Naive thymus-derived CD4-positive, alpha-beta T cell (primary cell): ENCODE results near the gene RDH5. TPM values are rescaled to one million over a fixed set of nuclear protein-coding genes. Genes with fewer than 3 reads are reported as not detected.

ENCODE experiments used
- ATAC-seq: fragments of 150-1000 bp; cut with Tn5 transposase; 2 replicates; pipeline ENCODE4 v1.10.0; 2021; ENCODE audit warnings: mild to moderate bottlenecking, moderate library complexity
- CTCF ChIA-PET: fragments of 350-600 bp; sonication (Branson Sonifier 250); formaldehyde crosslinking; loops from one replicate; lab custom pipeline; 2021; ENCODE audit warnings: antibody characterized with exemption; lab: Charles Lee
- POLR2A ChIA-PET: fragments of 350-600 bp; sonication (Branson Sonifier 250); formaldehyde crosslinking; loops from one replicate; lab custom pipeline; 2021; ENCODE audit warnings: antibody characterized with exemption, inconsistent platforms; lab: Charles Lee
- DNase-seq, 9 donors: peaks; one replicate each; pipeline versions ENCODE4 v3.0.0 to v3.0.0-alpha.2; 2020 to 2022; ENCODE audit warnings: mixed read lengths in 1 of 9
- H3K27ac ChIP-seq: one replicate; pipeline ENCODE4 v1.7.0; 2013; ENCODE audit warnings: mild to moderate bottlenecking, low read depth, low read length, moderate library complexity
- H3K27me3 ChIP-seq, 2 donors: one replicate each; pipeline ENCODE4 v1.7.0; 2013; ENCODE audit warnings: low read length in 2 of 2, mild to moderate bottlenecking in 2 of 2, moderate library complexity in 2 of 2; ENCODE audit not compliant: control insufficient read depth in 2 of 2, insufficient read depth in 2 of 2
- H3K36me3 ChIP-seq, 3 experiments: 1 replicate in 2 of 3; 2 replicates in 1 of 3; pipeline ENCODE4 v1.7.0; 2013; ENCODE audit warnings: low read length in 3 of 3, mild to moderate bottlenecking in 3 of 3, moderate library complexity in 1 of 3; ENCODE audit not compliant: insufficient read depth in 3 of 3, control insufficient read depth in 2 of 3
- H3K4me1 ChIP-seq, 2 donors: one replicate each; pipeline ENCODE4 v1.7.0; 2013; ENCODE audit warnings: low read length in 2 of 2, mild to moderate bottlenecking in 2 of 2, moderate library complexity in 1 of 2; ENCODE audit not compliant: control insufficient read depth in 2 of 2, insufficient read depth in 2 of 2
- H3K4me3 ChIP-seq: 2 replicates; pipeline ENCODE4 v1.7.0; 2013; ENCODE audit warnings: mild to moderate bottlenecking, low read length
- H3K9me3 ChIP-seq, 3 experiments: 1 replicate in 2 of 3; 2 replicates in 1 of 3; pipeline ENCODE4 v1.7.0; 2013; ENCODE audit warnings: low read length in 3 of 3; ENCODE audit not compliant: control insufficient read depth in 2 of 3
- H3K27ac Mint-ChIP-seq, 9 donors: one replicate each; pipeline ENCODE4 v1.8.0; 2020 to 2022; ENCODE audit warnings: mixed read lengths in 9 of 9, mild to moderate bottlenecking in 8 of 9, moderate library complexity in 5 of 9, inconsistent platforms in 2 of 9
- H3K27me3 Mint-ChIP-seq, 5 donors: one replicate each; pipeline ENCODE4 v1.8.0; 2021 to 2022; ENCODE audit warnings: mixed read lengths in 5 of 5, mild to moderate bottlenecking in 1 of 5
- H3K36me3 Mint-ChIP-seq, 5 donors: one replicate each; pipeline ENCODE4 v1.8.0; 2020 to 2022; ENCODE audit warnings: mixed read lengths in 5 of 5, mild to moderate bottlenecking in 3 of 5, inconsistent platforms in 1 of 5
- H3K4me1 Mint-ChIP-seq, 7 donors: one replicate each; pipeline ENCODE4 v1.8.0; 2020 to 2022; ENCODE audit warnings: mixed read lengths in 7 of 7, mild to moderate bottlenecking in 3 of 7, inconsistent platforms in 1 of 7
- H3K4me3 Mint-ChIP-seq, 10 donors: one replicate each; pipeline ENCODE4 v1.8.0; 2020 to 2022; ENCODE audit warnings: mild to moderate bottlenecking in 10 of 10, mixed read lengths in 10 of 10, moderate library complexity in 6 of 10, inconsistent platforms in 2 of 10
- H3K9me3 Mint-ChIP-seq, 11 donors: one replicate each; pipeline ENCODE4 v1.8.0; 2020 to 2022; ENCODE audit warnings: mixed read lengths in 11 of 11, mild to moderate bottlenecking in 4 of 11, inconsistent platforms in 1 of 11, moderate library complexity in 1 of 11
- intact Hi-C, 2 donors: fragments of 100-400 bp; cut with micrococcal nuclease; formaldehyde crosslinking; loops; one replicate each; pipeline ENCODE4 v1.15.1; 2023
- polyA plus RNA-seq, 2 donors: library from polyadenylated mRNA; unstranded; fragments of 300-500 nt; fragmentation: Illumina TruSeq; gene quantifications; one replicate each; pipeline ENCODE4 v1.2.3, GENCODE V29; 2021
- total RNA-seq, 6 experiments: library from RNA in 5 of 6; stranded (reverse) in 5 of 6; gene quantifications; 1 replicate in 5 of 6; 2 replicates in 1 of 6; pipeline ENCODE4 v1.2.3 and lab custom pipeline; 2021 to 2026

RDH5 gene
- total and polyA plus RNA-seq, 7 experiments from 2014 or later: 0.67 to 24.9 (median 14.9) TPM

GRCh38 chr12:55716582-55716957 lies 3.6 kb upstream of the RDH5 start:
- H3K9me3 ChIP-seq: no peaks in the 10 kb centered on the region
- ChIA-PET CTCF (interaction anchor here (1.5 to 7.5 kb wide), 2 partner anchors 21 to 30 kb away, joined by 5 to 46 read pairs; no protein-coding TSS in a partner anchor), POLR2A (interaction anchor here (0.9 to 2.9 kb wide), 14 partner anchors 8 to 643 kb away, joined by 3 to 24 read pairs (median 6); partner anchors contain the start of genes CD63, DNAJC14, ORMDL2 and RAB5B)
- H3K27me3 Mint-ChIP-seq: peaks cover 0 to 20% (median 0%) of the 10 kb centered on the region in 5 donors
- H3K4me1 Mint-ChIP-seq: peaks cover 15 to 41% (median 36%) of the 10 kb centered on the region in 7 donors
- H3K36me3 Mint-ChIP-seq: peaks cover 0 to 2% (median 0%) of the 10 kb centered on the region in 5 donors
- ATAC-seq: no peak
- H3K4me3 Mint-ChIP-seq: peak overlapping the region; percentile 83 to 98 (median 94)
- H3K27ac ChIP-seq: peak overlapping the region; percentile 92
- no peaks in the 10 kb centered on the region for H3K27me3 ChIP-seq
- H3K36me3 ChIP-seq: peaks cover 0 to 18% (median 7%) of the 10 kb centered on the region in 3 experiments
- DNase-seq: no peak
- H3K4me3 ChIP-seq: peak overlapping the region; percentile 96
- peaks cover 19 to 23% of the 10 kb centered on the region in 2 donors for H3K4me1 ChIP-seq
- intact Hi-C loops: loop anchor here (1.0 to 5.0 kb wide), 8 partner anchors 8 to 971 kb away; partner anchors contain the start of genes CD63 (in 2 of the 2), PTGES3 (in 1 of the 2), PYM1 (in 1 of the 2) and SARNP (in 1 of the 2)
- peak overlapping the region; percentile 91 to 98 (median 97) for H3K27ac Mint-ChIP-seq
- peaks cover 0 to 7% (median 0%) of the 10 kb centered on the region in 11 donors for H3K9me3 Mint-ChIP-seq

GRCh38 chr12:55717011-55718007 lies 2.9 kb upstream of the RDH5 start:
- POLR2A ChIA-PET: interaction anchor here (0.5 to 2.9 kb wide), 9 partner anchors 7 to 1286 kb away, joined by 3 to 24 read pairs (median 4); partner anchors contain the start of genes CD63 and DNAJC14
- peak overlapping the region; percentile 92 for H3K27ac ChIP-seq
- peak overlapping the region; percentile 83 to 98 (median 94) for H3K4me3 Mint-ChIP-seq

DNA sequence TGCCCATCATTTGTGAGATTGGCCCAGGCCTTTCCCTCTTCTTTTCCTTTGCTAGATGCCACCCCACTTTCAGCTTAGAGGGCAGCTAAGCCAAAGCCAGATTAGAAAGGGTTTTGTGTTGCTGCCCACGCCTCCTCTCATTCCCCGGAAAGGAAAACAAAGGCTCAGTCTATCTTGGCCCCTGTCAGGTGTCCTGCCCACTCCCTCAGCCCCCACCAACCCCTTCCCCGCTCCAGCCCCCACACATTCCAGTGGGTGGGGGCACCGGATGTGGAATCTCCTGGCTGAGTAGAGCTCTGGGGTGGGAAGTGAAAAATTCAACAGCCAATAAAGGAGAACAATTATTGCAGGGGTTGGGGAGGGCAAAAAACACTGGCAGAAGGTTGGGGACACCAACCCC lies 2.2 kb upstream of the RDH5 start:
- peaks cover 19 to 23% of the 10 kb centered on the region in 2 donors for H3K4me1 ChIP-seq

More at GRCh38 chr12:55717011-55718007, 2.9 kb upstream of the RDH5 start:
- H3K27me3 Mint-ChIP-seq: peaks cover 0 to 12% (median 0%) of the 10 kb centered on the region in 5 donors
- H3K9me3 Mint-ChIP-seq: peaks cover 0 to 7% (median 0%) of the 10 kb centered on the region in 11 donors
- ATAC-seq (no peak), DNase-seq (no peak)
- CTCF ChIA-PET: interaction anchor here (0.6 to 7.5 kb wide), 2 partner anchors 21 to 77 kb away, joined by 3 to 46 read pairs; no protein-coding TSS in a partner anchor
- no peaks in the 10 kb centered on the region for H3K27me3 ChIP-seq
- peaks cover 15 to 41% (median 36%) of the 10 kb centered on the region in 7 donors for H3K4me1 Mint-ChIP-seq
- intact Hi-C loops: loop anchor here in 1 of 2 donors (2.0 to 5.0 kb wide), 3 partner anchors 21 to 970 kb away; partner anchors contain the start of gene PTGES3
- H3K27ac Mint-ChIP-seq: peak overlapping the region in 8 of 9 donors; percentile 52 to 98 (median 96)
- H3K9me3 ChIP-seq: no peaks in the 10 kb centered on the region
- peaks cover 19 to 23% of the 10 kb centered on the region in 2 donors for H3K4me1 ChIP-seq
- peaks cover 0 to 2% (median 0%) of the 10 kb centered on the region in 5 donors for H3K36me3 Mint-ChIP-seq
- peak overlapping the region; percentile 96 for H3K4me3 ChIP-seq
- peaks cover 0 to 18% (median 7%) of the 10 kb centered on the region in 3 experiments for H3K36me3 ChIP-seq

DNA sequence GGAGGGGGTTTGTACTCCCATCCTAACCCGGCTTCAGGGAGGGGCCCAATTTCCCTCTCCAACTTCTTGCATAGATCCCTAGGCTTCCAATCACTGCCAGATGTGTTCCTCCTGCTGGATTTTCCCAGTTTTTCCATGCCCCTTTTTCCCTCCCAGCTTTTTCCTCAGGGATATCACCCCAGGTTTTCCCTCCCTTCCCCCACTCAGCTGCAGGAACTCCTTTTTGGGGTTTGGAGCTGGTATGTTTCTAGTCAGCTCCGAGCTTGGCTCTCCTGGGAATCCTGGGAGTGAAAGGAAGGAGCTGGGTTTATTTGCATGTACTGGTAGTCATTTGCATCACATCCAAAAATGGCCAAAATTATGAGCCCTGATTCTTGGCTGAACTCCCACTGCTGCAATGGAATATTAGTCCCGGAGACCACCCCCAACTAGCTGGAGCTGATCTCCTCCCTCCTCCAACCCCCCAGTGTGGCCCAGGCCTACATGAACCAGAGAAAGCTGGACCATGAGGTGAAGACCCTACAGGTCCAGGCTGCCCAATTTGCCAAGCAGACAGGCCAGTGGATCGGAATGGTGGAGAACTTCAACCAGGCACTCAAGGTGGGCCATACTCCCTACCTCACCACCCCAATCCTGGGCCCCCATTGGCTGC lies 1.4 kb upstream of the RDH5 start:
- no peak for ATAC-seq
- Histone ChIP-seq H3K4me1 (peaks cover 19 to 23% of the 10 kb centered on the region in 2 donors), H3K9me3 (no peaks in the 10 kb centered on the region), H3K27ac (no peak overlapping the region), H3K27me3 (no peaks in the 10 kb centered on the region), H3K36me3 (peaks cover 0 to 18% (median 7%) of the 10 kb centered on the region in 3 experiments), H3K4me3 (no peak overlapping the region)
- DNase-seq: no peak
- H3K9me3 Mint-ChIP-seq: peaks cover 0 to 7% (median 0%) of the 10 kb centered on the region in 11 donors
- H3K4me1 Mint-ChIP-seq: peaks cover 15 to 41% (median 36%) of the 10 kb centered on the region in 7 donors
- peak overlapping the region in 2 of 10 donors; percentile 20 to 61 for H3K4me3 Mint-ChIP-seq
- peaks cover 0 to 2% (median 0%) of the 10 kb centered on the region in 5 donors for H3K27me3 Mint-ChIP-seq
- ChIA-PET POLR2A (interaction anchor here (0.7 to 0.9 kb wide), 2 partner anchors 16 to 98 kb away, joined by 3 to 4 read pairs; no protein-coding TSS in a partner anchor), CTCF (interaction anchor here (7.5 kb wide), 1 partner anchor 19 kb away, joined by 46 read pairs; no protein-coding TSS in a partner anchor)
- intact Hi-C loops: loop anchor here in 1 of 2 donors (5.0 kb wide), 1 partner anchor 969 kb away; the partner anchor contains the start of gene PTGES3
- peaks cover 0 to 4% (median 0%) of the 10 kb centered on the region in 5 donors for H3K36me3 Mint-ChIP-seq
- peak overlapping the region in 5 of 9 donors; percentile 8 to 31 (median 21) for H3K27ac Mint-ChIP-seq

More for the DNA sequence above, 2.2 kb upstream of the RDH5 start:
- Histone ChIP-seq H3K36me3 (peaks cover 0 to 18% (median 7%) of the 10 kb centered on the region in 3 experiments), H3K27ac (no peak overlapping the region), H3K27me3 (no peaks in the 10 kb centered on the region), H3K9me3 (no peaks in the 10 kb centered on the region), H3K4me3 (no peak overlapping the region)
- ChIA-PET CTCF (interaction anchor here (7.5 kb wide), 1 partner anchor 20 kb away, joined by 46 read pairs; no protein-coding TSS in a partner anchor), POLR2A (interaction anchor here (0.6 to 2.9 kb wide), 5 partner anchors 12 to 621 kb away, joined by 3 to 24 read pairs (median 4); partner anchors contain the start of gene CD63)
- peak overlapping the region in 2 of 9 donors; percentile 24 to 31 for H3K27ac Mint-ChIP-seq
- ATAC-seq (no peak), DNase-seq (no peak)
- H3K9me3 Mint-ChIP-seq: peaks cover 0 to 7% (median 0%) of the 10 kb centered on the region in 11 donors
- H3K4me3 Mint-ChIP-seq: peak overlapping the region in 7 of 10 donors; percentile 27 to 98 (median 94)
- intact Hi-C loops: loop anchor here in 1 of 2 donors (5.0 kb wide), 1 partner anchor 969 kb away; the partner anchor contains the start of gene PTGES3
- H3K27me3 Mint-ChIP-seq: peaks cover 0 to 7% (median 0%) of the 10 kb centered on the region in 5 donors
- peaks cover 15 to 41% (median 36%) of the 10 kb centered on the region in 7 donors for H3K4me1 Mint-ChIP-seq
- H3K36me3 Mint-ChIP-seq: peaks cover 0 to 2% (median 0%) of the 10 kb centered on the region in 5 donors

DNA sequence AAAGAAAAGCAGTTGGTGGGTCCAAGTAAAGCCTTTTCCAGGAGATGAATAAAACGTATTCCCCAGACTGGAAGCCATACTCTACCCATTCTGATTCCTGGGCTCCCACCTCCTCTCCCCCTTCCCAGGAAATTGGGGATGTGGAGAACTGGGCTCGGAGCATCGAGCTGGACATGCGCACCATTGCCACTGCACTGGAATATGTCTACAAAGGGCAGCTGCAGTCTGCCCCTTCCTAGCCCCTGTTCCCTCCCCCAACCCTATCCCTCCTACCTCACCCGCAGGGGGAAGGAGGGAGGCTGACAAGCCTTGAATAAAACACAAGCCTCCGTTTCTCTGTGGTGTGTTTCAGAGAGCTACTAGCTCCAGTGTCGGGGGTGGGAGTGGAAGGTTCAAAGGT lies 822 bp upstream of the RDH5 start:
- H3K4me1 Mint-ChIP-seq: peaks cover 15 to 41% (median 36%) of the 10 kb centered on the region in 7 donors
- Histone ChIP-seq H3K27ac (no peak overlapping the region), H3K36me3 (peaks cover 0 to 18% (median 7%) of the 10 kb centered on the region in 3 experiments), H3K27me3 (no peaks in the 10 kb centered on the region), H3K4me3 (no peak overlapping the region), H3K4me1 (peaks cover 19 to 23% of the 10 kb centered on the region in 2 donors), H3K9me3 (no peaks in the 10 kb centered on the region)
- ChIA-PET CTCF (interaction anchor here (7.5 kb wide), 1 partner anchor 19 kb away, joined by 46 read pairs; no protein-coding TSS in a partner anchor), POLR2A (interaction anchor here (1.0 to 1.1 kb wide), 2 partner anchors 10 to 100 kb away, joined by 3 read pairs; no protein-coding TSS in a partner anchor)
- intact Hi-C loops: loop anchor here in 1 of 2 donors (5.0 kb wide), 1 partner anchor 968 kb away; the partner anchor contains the start of gene PTGES3
- H3K27me3 Mint-ChIP-seq: peaks cover 0 to 2% (median 0%) of the 10 kb centered on the region in 5 donors
- peaks cover 0 to 4% (median 0%) of the 10 kb centered on the region in 5 donors for H3K36me3 Mint-ChIP-seq
- no peak for DNase-seq
- H3K4me3 Mint-ChIP-seq: peak overlapping the region in 2 of 10 donors; percentile 25 to 68
- peaks cover 0 to 7% (median 0%) of the 10 kb centered on the region in 11 donors for H3K9me3 Mint-ChIP-seq
- H3K27ac Mint-ChIP-seq: peak overlapping the region in 1 of 9 donors; percentile 22
- ATAC-seq: no peak
